HG02623 (cell line): ENCODE data around the gene TIMM23.

Source experiments
- ATAC-seq: cut with Tn5 transposase; IDR thresholded peaks from one replicate; pipeline ENCODE4 v1.9.1; 2021; ENCODE audit warnings: moderate library complexity; ENCODE audit not compliant: unreplicated experiment

Gene TIMM23

GRCh38 chr10:46052057-46052790 lies 79.9 kb downstream of the TIMM23 start:
- no peak for ATAC-seq

DNA sequence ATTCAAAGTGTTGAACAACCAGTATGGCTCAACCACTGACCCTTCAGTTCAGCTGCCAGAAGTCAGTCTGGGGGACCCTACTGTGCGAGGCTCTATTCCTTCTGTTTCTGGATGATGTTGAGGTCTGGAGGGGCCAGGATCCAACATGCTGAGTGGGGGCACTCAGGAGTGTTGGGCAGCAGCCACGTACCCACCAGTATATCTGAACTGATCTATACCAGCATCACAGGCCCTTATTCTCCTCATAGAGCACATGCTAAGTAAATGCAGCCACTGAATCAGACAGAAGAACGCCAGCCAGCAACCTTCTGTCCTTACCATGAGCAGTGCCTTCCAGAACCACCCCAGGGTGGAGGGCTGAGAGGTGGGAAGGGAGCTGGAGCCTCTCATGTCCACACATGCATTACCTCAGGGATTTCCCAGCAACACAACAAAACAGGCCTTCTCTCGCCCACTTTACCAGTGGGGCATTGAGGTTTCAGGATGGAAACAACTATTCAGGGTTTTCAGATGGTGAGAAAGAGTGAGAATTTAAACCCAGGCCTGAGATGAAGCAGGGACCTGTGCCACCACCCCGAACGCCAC lies 80.6 kb downstream of the TIMM23 start:
- ATAC-seq, result no peak
